WTC11 (cell line): Measurements from ENCODE around the gene MYH2. TPM values are rescaled to one million over a fixed set of nuclear protein-coding genes. Genes with fewer than 3 reads are reported as not detected.

Source experiments
- ATAC-seq: fragments of 200-7000 bp; cut with Tn5 transposase; 2 replicates; pipeline ENCODE4 v1.10.0; 2021; ENCODE audit warnings: mild to moderate bottlenecking, moderate library complexity
- CTCF ChIA-PET: fragments of 300-600 bp; sonication (Branson Sonifier 250); formaldehyde crosslinking; loops from one replicate; lab custom pipeline; 2021; ENCODE audit warnings: antibody characterized with exemption; lab: Charles Lee
- POLR2A ChIA-PET: fragments of 350-600 bp; sonication (Branson Sonifier 250); formaldehyde crosslinking; loops from one replicate; lab custom pipeline; 2021; ENCODE audit warnings: antibody characterized with exemption; lab: Charles Lee
- DNase-seq: peaks from one replicate; pipeline ENCODE4 v3.0.0; 2021; ENCODE audit warnings: low spot score
- H3K27ac Mint-ChIP-seq: 2 replicates; pipeline ENCODE4 v1.8.0; 2021; ENCODE audit warnings: mixed read lengths
- H3K27me3 Mint-ChIP-seq: 2 replicates; pipeline ENCODE4 v1.8.0; 2021; ENCODE audit warnings: low read depth, mild to moderate bottlenecking, moderate library complexity, mixed read lengths
- H3K36me3 Mint-ChIP-seq: 2 replicates; pipeline ENCODE4 v1.8.0; 2021; ENCODE audit warnings: mixed read lengths
- H3K4me1 Mint-ChIP-seq: 2 replicates; pipeline ENCODE4 v1.8.0; 2022; ENCODE audit warnings: mixed read lengths
- H3K4me3 Mint-ChIP-seq: 2 replicates; pipeline ENCODE4 v1.8.0; 2021; ENCODE audit warnings: mild to moderate bottlenecking, moderate library complexity, mixed read lengths
- H3K9me3 Mint-ChIP-seq: 2 replicates; pipeline ENCODE4 v1.8.0; 2021; ENCODE audit warnings: mixed read lengths
- CBFB ChIP-seq: sonication (generic); formaldehyde crosslinking; IDR thresholded peaks from 2 replicates; pipeline ENCODE4 v1.8.1; 2022; ENCODE audit warnings: mild to moderate bottlenecking, low read depth, missing genetic modification reagents
- CREM ChIP-seq: sonication (generic); formaldehyde crosslinking; IDR thresholded peaks from 2 replicates; pipeline ENCODE4 v1.8.1; 2022; ENCODE audit warnings: mild to moderate bottlenecking, missing genetic modification reagents, moderate library complexity
- EMX1 ChIP-seq: fragments of 250-450 bp; sonication (Bioruptor Pico); IDR thresholded peaks from 2 replicates; pipeline ENCODE4 v1.8.0; 2021; ENCODE audit warnings: mild to moderate bottlenecking
- ESRRA ChIP-seq: sonication (generic); formaldehyde crosslinking; IDR thresholded peaks from 2 replicates; pipeline ENCODE4 v1.8.1; 2022; ENCODE audit warnings: mild to moderate bottlenecking, missing genetic modification reagents, borderline replicate concordance
- FOXJ3 ChIP-seq: sonication (generic); formaldehyde crosslinking; IDR thresholded peaks from 2 replicates; pipeline ENCODE4 v1.9.0; 2021; ENCODE audit warnings: missing genetic modification reagents, mild to moderate bottlenecking, borderline replicate concordance
- GABPB1 ChIP-seq: sonication (generic); formaldehyde crosslinking; IDR thresholded peaks from 2 replicates; pipeline ENCODE4 v1.8.1; 2023; ENCODE audit warnings: mild to moderate bottlenecking, missing genetic modification reagents
- PREB ChIP-seq: sonication (generic); formaldehyde crosslinking; IDR thresholded peaks from 2 replicates; pipeline ENCODE4 v1.8.1; 2022; ENCODE audit warnings: mild to moderate bottlenecking, missing genetic modification reagents, moderate library complexity, borderline replicate concordance
- RELA ChIP-seq: sonication (generic); formaldehyde crosslinking; IDR thresholded peaks from 2 replicates; pipeline ENCODE4 v1.8.1; 2022; ENCODE audit warnings: missing genetic modification reagents, mild to moderate bottlenecking, borderline replicate concordance
- RORB ChIP-seq: fragments of 250-450 bp; sonication (Bioruptor Pico); IDR thresholded peaks from 2 replicates; pipeline ENCODE4 v1.9.0; 2021; ENCODE audit warnings: mild to moderate bottlenecking
- SOX15 ChIP-seq: fragments of 250-450 bp; sonication (Bioruptor Pico); IDR thresholded peaks from 2 replicates; pipeline ENCODE4 v1.9.0; 2021; ENCODE audit warnings: mild to moderate bottlenecking
- ZNF138 ChIP-seq: sonication (generic); formaldehyde crosslinking; conservative IDR thresholded peaks from 2 replicates; pipeline ENCODE4 v1.8.1; 2022; ENCODE audit warnings: mild to moderate bottlenecking, moderate library complexity, missing genetic modification reagents
- ZSCAN18 ChIP-seq: fragments of 250-450 bp; sonication (Bioruptor Pico); IDR thresholded peaks from 2 replicates; pipeline ENCODE4 v2.1.2; 2022; ENCODE audit warnings: mild to moderate bottlenecking, moderate library complexity
- total RNA-seq: library from RNA; stranded (reverse); gene quantifications from 3 replicates; pipeline ENCODE4 v1.2.3, GENCODE V29; 2021
- TF ChIP-seq, protein P1 (sequence below): sonication (generic); formaldehyde crosslinking; conservative IDR thresholded peaks from 2 replicates; pipeline ENCODE4 v1.8.1; 2023; ENCODE audit warnings: mild to moderate bottlenecking, low read depth, missing genetic modification reagents, moderate library complexity
- TF ChIP-seq, protein P2 (sequence below): fragments of 250-450 bp; sonication (Bioruptor Pico); IDR thresholded peaks from 2 replicates; pipeline ENCODE4 v1.8.0; 2021; ENCODE audit warnings: mild to moderate bottlenecking
- TF ChIP-seq, protein P3 (sequence below): sonication (generic); formaldehyde crosslinking; IDR thresholded peaks from 2 replicates; pipeline ENCODE4 v1.8.0; 2023; ENCODE audit warnings: missing genetic modification reagents, mild to moderate bottlenecking, borderline replicate concordance

The MYH2 gene
- total RNA-seq, 1 experiment from 2014 or later, result 1.5 TPM

- no peak overlapping the region for H3K27ac Mint-ChIP-seq
- CTCF ChIA-PET, result no interaction called here
- POLR2A ChIA-PET, result no interaction called here
These were observed 33.4 kb downstream of the MYH2 start for GRCh38 chr17:10516065-10516464.

More at GRCh38 chr17:10516065-10516464, 33.4 kb downstream of the MYH2 start:
- TF ChIP-seq, protein P1, sequence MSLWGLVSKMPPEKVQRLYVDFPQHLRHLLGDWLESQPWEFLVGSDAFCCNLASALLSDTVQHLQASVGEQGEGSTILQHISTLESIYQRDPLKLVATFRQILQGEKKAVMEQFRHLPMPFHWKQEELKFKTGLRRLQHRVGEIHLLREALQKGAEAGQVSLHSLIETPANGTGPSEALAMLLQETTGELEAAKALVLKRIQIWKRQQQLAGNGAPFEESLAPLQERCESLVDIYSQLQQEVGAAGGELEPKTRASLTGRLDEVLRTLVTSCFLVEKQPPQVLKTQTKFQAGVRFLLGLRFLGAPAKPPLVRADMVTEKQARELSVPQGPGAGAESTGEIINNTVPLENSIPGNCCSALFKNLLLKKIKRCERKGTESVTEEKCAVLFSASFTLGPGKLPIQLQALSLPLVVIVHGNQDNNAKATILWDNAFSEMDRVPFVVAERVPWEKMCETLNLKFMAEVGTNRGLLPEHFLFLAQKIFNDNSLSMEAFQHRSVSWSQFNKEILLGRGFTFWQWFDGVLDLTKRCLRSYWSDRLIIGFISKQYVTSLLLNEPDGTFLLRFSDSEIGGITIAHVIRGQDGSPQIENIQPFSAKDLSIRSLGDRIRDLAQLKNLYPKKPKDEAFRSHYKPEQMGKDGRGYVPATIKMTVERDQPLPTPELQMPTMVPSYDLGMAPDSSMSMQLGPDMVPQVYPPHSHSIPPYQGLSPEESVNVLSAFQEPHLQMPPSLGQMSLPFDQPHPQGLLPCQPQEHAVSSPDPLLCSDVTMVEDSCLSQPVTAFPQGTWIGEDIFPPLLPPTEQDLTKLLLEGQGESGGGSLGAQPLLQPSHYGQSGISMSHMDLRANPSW (CRISPR knock-in tag), result no peak
- TF ChIP-seq FOXJ3 (CRISPR knock-in tag), result no peak
- no peak for TF ChIP-seq RORB
- no peak for TF ChIP-seq GABPB1
- TF ChIP-seq ZNF138 (CRISPR knock-in tag), result no peak
- no peak for TF ChIP-seq SOX15 (CRISPR knock-in tag)
- TF ChIP-seq PREB (CRISPR knock-in tag), result no peak
- no peak for TF ChIP-seq ZSCAN18 (CRISPR knock-in tag)
- TF ChIP-seq RELA (CRISPR knock-in tag), result no peak
- no peak for TF ChIP-seq EMX1 (CRISPR knock-in tag)
- TF ChIP-seq CREM (CRISPR knock-in tag), result no peak
- TF ChIP-seq, protein P2, sequence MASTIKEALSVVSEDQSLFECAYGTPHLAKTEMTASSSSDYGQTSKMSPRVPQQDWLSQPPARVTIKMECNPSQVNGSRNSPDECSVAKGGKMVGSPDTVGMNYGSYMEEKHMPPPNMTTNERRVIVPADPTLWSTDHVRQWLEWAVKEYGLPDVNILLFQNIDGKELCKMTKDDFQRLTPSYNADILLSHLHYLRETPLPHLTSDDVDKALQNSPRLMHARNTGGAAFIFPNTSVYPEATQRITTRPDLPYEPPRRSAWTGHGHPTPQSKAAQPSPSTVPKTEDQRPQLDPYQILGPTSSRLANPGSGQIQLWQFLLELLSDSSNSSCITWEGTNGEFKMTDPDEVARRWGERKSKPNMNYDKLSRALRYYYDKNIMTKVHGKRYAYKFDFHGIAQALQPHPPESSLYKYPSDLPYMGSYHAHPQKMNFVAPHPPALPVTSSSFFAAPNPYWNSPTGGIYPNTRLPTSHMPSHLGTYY (CRISPR knock-in tag), result no peak
- TF ChIP-seq ESRRA (CRISPR knock-in tag), result no peak
- TF ChIP-seq, protein P3, sequence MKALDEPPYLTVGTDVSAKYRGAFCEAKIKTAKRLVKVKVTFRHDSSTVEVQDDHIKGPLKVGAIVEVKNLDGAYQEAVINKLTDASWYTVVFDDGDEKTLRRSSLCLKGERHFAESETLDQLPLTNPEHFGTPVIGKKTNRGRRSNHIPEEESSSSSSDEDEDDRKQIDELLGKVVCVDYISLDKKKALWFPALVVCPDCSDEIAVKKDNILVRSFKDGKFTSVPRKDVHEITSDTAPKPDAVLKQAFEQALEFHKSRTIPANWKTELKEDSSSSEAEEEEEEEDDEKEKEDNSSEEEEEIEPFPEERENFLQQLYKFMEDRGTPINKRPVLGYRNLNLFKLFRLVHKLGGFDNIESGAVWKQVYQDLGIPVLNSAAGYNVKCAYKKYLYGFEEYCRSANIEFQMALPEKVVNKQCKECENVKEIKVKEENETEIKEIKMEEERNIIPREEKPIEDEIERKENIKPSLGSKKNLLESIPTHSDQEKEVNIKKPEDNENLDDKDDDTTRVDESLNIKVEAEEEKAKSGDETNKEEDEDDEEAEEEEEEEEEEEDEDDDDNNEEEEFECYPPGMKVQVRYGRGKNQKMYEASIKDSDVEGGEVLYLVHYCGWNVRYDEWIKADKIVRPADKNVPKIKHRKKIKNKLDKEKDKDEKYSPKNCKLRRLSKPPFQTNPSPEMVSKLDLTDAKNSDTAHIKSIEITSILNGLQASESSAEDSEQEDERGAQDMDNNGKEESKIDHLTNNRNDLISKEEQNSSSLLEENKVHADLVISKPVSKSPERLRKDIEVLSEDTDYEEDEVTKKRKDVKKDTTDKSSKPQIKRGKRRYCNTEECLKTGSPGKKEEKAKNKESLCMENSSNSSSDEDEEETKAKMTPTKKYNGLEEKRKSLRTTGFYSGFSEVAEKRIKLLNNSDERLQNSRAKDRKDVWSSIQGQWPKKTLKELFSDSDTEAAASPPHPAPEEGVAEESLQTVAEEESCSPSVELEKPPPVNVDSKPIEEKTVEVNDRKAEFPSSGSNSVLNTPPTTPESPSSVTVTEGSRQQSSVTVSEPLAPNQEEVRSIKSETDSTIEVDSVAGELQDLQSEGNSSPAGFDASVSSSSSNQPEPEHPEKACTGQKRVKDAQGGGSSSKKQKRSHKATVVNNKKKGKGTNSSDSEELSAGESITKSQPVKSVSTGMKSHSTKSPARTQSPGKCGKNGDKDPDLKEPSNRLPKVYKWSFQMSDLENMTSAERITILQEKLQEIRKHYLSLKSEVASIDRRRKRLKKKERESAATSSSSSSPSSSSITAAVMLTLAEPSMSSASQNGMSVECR (CRISPR knock-in tag), result no peak
- no peak for TF ChIP-seq CBFB (CRISPR knock-in tag)
- TF ChIP-seq, all 79 proteins: peak for 0
- Mint-ChIP-seq H3K4me1 (peaks cover 5% of the 10 kb centered on the region), H3K9me3 (no peaks in the 10 kb centered on the region), H3K4me3 (no peak overlapping the region), H3K27me3 (no peaks in the 10 kb centered on the region), H3K36me3 (no peaks in the 10 kb centered on the region)
- no peak for ATAC-seq
- DNase-seq, result no peak
